Dedifferentiated amniotic fluid mesenchymal stem cell (primary cell): ENCODE results near the gene FAM181A.

ENCODE experiments used
- DNase-seq: peaks from one replicate; pipeline ENCODE4 v3.0.0-alpha.2; 2016; ENCODE audit errors: extremely low spot score

The FAM181A gene

GRCh38 chr14:93962701-93963601 lies 35.8 kb downstream of the FAM181A start:
- no peak for DNase-seq

GRCh38 chr14:93963692-93964091 lies 36.5 kb downstream of the FAM181A start:
- DNase-seq = no peak

DNA sequence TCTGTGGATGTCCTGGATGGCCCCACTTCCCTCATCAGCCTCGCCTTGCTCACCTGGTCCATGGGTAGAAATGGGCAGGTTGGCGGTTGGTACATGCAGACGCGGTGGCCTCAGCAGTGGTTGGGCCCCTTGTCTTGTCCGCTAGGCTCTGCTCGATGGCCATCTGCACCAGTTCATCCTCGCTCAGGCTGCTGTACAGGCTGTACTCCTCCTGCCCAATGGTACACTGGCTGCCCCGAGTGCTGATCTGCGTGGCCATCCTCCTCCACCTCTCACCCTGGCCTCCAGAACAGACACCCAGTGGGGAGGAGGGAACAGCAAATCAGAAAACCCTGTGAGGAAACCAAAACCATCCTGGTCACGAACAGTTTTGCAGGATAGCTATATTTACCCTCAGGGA lies 37.1 kb downstream of the FAM181A start:
- DNase-seq = no peak

DNA sequence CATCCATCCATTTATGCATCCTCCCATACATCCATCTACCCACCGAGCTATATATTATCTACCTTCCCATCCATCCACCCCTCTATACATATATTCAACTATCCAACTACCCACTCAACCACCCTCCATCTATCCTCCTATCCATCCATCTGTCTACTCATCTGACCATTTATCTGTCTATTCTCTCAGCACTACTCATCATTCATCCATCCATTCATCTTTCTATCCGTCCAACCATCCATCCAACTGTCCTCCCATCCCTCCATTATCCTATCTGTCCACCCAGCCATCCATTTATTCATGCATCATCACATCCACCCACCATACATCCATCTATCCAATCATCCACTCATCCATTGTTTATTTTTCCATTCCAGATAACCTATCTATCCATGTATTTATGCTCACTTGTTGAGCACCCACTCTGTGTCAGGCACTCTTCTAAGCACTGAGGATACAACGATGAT lies 37.7 kb downstream of the FAM181A start:
- no peak for DNase-seq

DNA sequence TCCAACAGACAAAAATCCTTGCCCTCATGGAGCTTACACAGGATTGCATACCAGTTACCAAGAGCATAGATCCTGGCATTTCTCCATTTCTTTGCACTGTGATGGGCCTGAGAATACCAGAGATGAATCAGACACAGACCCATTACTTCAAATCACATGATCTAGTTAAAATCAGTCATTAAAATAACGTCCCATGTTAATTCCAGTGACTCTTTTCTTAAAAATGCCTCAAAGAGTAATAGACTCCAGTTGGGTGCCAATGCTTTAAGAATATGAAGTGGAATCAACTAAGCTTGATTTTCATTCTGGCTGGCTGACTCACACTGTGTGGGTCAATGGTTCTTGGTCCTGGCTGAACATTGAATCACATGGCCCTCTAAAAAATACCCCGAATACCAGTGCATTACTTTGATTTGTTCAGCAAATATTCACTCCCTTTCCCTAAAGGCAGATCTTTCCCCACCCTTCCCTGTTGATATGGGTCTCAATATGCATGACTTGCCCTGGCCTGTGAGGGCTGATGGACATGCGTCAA lies 38.2 kb downstream of the FAM181A start:
- DNase-seq = peak; percentile 85

DNA sequence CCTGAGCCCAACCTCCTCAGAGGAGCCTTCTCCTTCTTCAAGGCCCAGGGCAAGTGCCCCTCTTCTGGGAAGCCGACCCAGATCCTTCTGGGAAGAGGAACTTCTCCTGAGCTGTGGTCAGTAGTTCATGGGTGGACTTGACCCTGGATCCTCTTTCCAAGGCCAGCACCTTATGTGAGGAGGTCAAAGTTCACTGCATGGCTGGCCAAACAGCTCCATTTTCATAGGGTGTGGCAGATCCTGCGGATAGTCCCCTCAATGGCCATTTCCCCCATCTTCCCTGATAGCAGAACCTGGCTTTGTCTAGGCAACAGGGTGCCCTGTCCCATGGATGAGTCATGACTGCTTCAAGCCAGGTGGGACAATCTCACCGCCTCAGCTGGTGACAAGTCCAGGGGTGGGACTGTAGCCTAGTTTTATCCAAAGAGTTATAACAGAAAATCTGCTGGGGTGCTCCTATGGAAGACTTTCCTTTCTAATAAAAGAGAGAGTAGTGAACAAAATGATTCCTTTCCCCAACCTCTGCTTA lies 38.9 kb downstream of the FAM181A start:
- no peak for DNase-seq

GRCh38 chr14:93967637-93968250 lies 40.6 kb downstream of the FAM181A start:
- no peak for DNase-seq

GRCh38 chr14:93969082-93969828 lies 42.1 kb downstream of the FAM181A start:
- no peak for DNase-seq

DNA sequence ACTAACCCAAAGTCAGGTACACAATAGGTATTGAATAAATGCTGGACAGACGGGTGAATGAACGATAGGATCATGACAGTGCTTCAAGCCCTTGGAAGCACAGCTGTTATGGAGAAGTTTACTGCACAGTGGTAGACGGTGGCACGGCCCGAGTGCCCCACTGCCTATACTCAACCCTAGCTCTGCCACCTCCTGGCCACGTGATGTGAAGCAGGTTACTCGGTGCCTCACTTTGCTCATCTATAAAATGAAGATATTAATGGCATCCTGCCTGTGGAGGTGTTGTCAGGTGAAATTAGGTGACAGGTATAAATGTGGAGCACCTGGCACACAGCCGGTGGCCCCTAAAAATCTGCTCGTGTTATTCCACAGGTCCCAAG lies 43.4 kb downstream of the FAM181A start:
- no peak for DNase-seq

DNA sequence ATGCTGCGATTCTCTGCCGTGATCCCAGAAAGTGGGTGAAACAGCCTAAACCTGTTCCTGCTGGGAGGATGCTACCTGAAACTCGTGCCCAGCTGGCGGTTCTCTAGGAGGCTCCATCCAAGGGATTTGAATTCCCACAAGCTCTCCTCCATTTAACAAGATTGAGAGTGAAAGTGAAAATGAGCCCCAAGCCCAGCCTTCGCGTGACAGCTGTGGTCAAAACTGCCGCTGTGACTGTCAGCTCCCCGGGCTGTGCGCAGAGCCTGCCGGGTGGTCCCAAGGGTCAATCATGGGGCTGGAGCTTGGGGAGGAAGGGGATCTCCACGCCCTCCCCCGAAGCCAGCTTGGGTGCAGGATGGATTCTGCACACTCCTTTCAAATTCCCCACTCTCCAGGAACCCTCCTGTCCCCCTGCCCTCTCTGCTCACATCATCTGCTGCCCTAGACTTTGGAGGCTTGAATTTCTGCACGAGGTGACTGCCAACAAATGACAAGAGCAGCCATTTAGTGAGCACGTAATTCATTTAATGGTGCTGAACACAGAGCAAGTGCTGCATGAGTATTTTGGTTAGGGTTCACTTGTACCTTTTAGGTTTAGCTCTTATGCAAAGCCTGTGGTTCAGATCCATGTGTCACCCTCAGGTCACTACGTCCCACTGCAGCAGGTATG lies 44.0 kb downstream of the FAM181A start:
- DNase-seq = no peak

DNA sequence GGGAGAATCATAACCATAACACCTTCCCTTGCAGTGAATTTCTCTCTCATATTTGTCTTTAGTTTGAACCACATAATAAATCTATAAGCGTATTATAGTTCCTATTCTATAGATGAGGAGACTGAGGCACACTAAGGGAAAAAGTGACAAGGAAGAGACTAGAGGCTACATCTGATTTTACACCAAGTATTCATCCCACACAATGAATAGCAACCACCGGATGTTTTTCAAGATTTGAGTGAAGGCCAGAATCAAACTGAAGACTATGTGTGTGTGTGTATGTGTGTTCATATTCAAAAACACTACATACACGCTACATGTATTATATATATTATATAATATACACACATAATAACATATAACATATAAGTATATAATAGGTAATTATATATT lies 44.5 kb downstream of the FAM181A start:
- no peak for DNase-seq

GRCh38 chr14:93972618-93973205 lies 45.6 kb downstream of the FAM181A start:
- DNase-seq = no peak

DNA sequence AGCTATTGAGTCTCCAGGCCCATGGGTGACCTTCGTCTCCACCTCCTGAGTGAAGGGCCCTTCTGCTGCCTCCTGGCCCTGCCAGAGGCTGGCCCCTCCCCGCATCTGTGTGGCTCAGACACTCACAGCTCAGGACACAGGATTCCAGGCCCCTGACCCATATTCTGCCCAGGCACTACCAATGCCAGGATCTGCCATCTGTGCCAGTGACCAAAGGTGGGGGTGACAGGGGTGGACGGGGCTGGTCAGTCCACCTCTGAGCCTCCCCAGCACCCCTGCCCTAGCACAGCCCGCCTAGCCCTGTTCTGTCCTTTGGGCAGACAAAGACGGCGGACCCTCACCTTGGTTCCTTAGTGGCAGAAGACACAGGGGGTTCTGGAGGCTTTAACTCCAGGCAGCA lies 46.5 kb downstream of the FAM181A start:
- DNase-seq = no peak

GRCh38 chr14:93974299-93974698 lies 47.2 kb downstream of the FAM181A start:
- DNase-seq = no peak

DNA sequence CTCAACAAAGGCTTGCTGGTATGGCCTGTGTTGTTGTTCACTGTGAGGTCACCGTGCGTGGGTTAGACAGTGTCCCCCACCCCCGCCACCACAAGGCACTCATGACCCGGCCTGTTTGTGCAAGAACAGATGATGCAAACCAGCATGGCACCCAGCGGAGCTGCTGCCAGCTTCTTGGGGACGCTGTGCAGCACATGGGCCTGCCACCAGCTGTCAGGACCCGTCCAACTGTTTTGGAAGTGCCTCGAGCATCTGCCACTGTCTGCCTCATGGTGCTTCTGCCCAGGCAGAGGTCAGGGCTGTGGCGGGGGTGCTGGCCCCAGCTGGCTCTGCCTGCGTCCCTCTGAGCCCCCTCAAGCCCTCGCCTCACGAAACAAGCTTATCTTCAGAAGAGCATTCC lies 47.7 kb downstream of the FAM181A start:
- DNase-seq = no peak

- DNase-seq = no peak
Observed at GRCh38 chr14:93975791-93976476, 48.8 kb downstream of the FAM181A start.

DNA sequence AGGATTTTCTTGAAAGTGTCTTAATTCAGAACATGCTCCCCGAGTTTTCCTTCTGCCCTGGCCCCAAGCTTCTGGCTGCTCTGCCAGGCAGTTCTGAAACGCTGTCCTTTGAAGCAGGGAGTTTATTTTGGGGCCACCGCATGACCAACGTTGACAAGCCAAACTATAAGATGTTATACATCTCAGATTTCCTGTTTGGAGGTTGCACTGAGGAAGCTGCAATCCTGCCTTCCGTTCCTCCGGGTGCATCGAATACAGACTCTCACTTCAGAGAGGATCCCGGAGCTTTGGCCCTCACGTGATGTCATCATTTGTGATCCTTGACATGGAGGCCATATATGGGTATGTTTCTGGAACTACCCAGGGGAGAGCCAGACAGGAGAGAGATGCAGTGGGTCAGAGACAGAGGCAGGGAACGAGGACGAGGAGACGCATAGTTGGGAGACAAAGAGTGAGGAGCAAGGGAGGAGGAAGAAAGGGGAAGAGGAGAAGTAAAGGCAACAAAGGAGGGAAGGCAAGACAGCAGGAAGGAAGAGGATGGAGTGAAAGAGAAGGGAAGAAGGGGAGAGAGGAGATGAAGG lies 49.4 kb downstream of the FAM181A start, which contains the start of gene ASB2:
Gene ASB2 (minus strand): TSS at position 94 of the 581 bp plus-strand sequence. CDS start 12,031 bp downstream, outside the sequence.
- no peak for DNase-seq

GRCh38 chr14:93977171-93977570 lies 50.0 kb downstream of the FAM181A start:
- DNase-seq = no peak

- DNase-seq = no peak
Observed at GRCh38 chr14:93977790-93978581, 50.8 kb downstream of the FAM181A start.
